ENCODE measurements around the gene SLC7A5. TPM values are rescaled to one million over a fixed set of nuclear protein-coding genes. Genes with fewer than 3 reads are reported as not detected.
"Not testable (repeated sequence)": the region's sequence is repeated elsewhere in the genome, so short reads cannot be mapped to it uniquely, and the experiment has no call there.

Gene SLC7A5
- polyA plus RNA-seq, 4 donors: 4.0 to 15.9 (median 4.5) TPM

GRCh38 chr16:87824991-87825841, 44.1 kb downstream of the SLC7A5 start:
- no peak for DNase-seq (ENCODE audit: low read depth in 4 of 4, low spot score in 3 of 4)

- no peak for DNase-seq (ENCODE audit: low read depth in 4 of 4, low spot score in 3 of 4)
These were observed 45.0 kb downstream of the SLC7A5 start for GRCh38 chr16:87824016-87824990.

- no peak for DNase-seq (ENCODE audit: low read depth in 4 of 4, low spot score in 3 of 4)
These were observed 46.0 kb downstream of the SLC7A5 start for GRCh38 chr16:87823181-87823929.

GRCh38 chr16:87822108-87822970, 47.0 kb downstream of the SLC7A5 start:
- DNase-seq (ENCODE audit: low read depth in 4 of 4, low spot score in 3 of 4): no peak

GRCh38 chr16:87821376-87822107, 47.8 kb downstream of the SLC7A5 start:
- no peak for DNase-seq (ENCODE audit: low read depth in 4 of 4, low spot score in 3 of 4)

GRCh38 chr16:87819983-87820382, 49.3 kb downstream of the SLC7A5 start:
- no peak for DNase-seq (ENCODE audit: low read depth in 4 of 4, low spot score in 3 of 4)

- no peak for DNase-seq (ENCODE audit: low read depth in 4 of 4, low spot score in 3 of 4)
These were observed 50.0 kb downstream of the SLC7A5 start for GRCh38 chr16:87819282-87819681.

GRCh38 chr16:87818533-87819161, 50.7 kb downstream of the SLC7A5 start:
- DNase-seq (ENCODE audit: low read depth in 4 of 4, low spot score in 3 of 4): no peak

- no peak for DNase-seq (ENCODE audit: low read depth in 4 of 4, low spot score in 3 of 4)
These were observed 51.4 kb downstream of the SLC7A5 start for GRCh38 chr16:87817910-87818309.

GRCh38 chr16:87817370-87817769, 51.9 kb downstream of the SLC7A5 start:
- not testable (repeated sequence) for DNase-seq (ENCODE audit: low read depth in 4 of 4, low spot score in 3 of 4)

- no peak for DNase-seq (ENCODE audit: low read depth in 4 of 4, low spot score in 3 of 4)
These were observed 52.7 kb downstream of the SLC7A5 start for GRCh38 chr16:87816507-87817100.

GRCh38 chr16:87815567-87815966, 53.7 kb downstream of the SLC7A5 start:
- no peak for DNase-seq (ENCODE audit: low read depth in 4 of 4, low spot score in 3 of 4)

- DNase-seq (ENCODE audit: low read depth in 4 of 4, low spot score in 3 of 4): no peak
These were observed 57.1 kb downstream of the SLC7A5 start for GRCh38 chr16:87812200-87812656.

- not testable (repeated sequence) for DNase-seq (ENCODE audit: low read depth in 4 of 4, low spot score in 3 of 4)
These were observed 57.9 kb downstream of the SLC7A5 start for GRCh38 chr16:87811454-87811853.

- DNase-seq (ENCODE audit: low read depth in 4 of 4, low spot score in 3 of 4): no peak
These were observed 60.0 kb downstream of the SLC7A5 start for GRCh38 chr16:87809150-87809902.

GRCh38 chr16:87808108-87808507, 61.2 kb downstream of the SLC7A5 start:
- no peak for DNase-seq (ENCODE audit: low read depth in 4 of 4, low spot score in 3 of 4)
